Inflammatory macrophage treated with lipopolysaccharide for 4 hours (primary cell): ENCODE results near the gene CA14.
"Not testable (repeated sequence)": the region's sequence is repeated elsewhere in the genome, so short reads cannot be mapped to it uniquely, and the experiment has no call there.

ENCODE experiments used
- DNase-seq: peaks from one replicate; pipeline ENCODE4 v3.0.0-alpha.2; 2020

CA14 gene

GRCh38 chr1:150236614-150237100, 20.9 kb upstream of the CA14 start:
- DNase-seq: no peak

DNA sequence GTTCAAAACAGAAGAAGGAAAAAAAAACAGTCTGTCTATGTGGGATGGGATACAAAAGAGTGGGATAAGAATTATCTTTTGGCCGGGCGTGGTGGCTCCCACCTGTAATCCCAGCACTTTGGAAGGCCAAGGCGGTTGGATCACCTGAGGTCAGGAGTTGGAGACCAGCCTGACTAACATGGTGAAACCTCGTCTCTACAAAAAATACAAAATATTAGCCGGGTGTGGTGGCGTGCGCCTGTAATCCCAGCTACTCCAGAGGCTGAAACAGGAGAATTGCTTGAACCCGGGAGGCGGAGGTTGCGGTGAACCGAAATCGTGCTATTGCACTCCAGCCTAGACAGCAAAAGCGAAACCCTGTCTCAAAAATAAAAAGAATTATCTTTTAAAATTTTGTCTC, 20.4 kb upstream of the CA14 start:
- not testable (repeated sequence) for DNase-seq

DNA sequence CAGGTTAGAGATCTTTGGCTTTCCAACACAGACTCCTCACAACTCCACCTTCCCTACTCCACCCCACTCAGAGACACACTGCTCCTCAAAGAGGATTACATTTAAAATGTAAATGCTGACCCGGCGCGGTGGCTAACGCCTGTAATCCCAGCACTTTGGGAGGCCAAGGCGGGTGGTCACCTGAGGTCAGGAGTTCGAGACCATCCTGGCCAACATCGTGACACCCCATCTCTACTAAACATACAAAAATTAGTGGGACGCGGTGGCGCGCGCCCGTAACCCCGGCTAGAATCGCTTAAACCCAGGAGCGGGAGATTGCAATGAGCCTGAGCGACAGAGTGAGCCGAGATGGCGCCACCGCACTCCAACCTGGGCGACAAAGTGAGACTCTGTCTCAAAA, 19.8 kb upstream of the CA14 start:
- no peak for DNase-seq

- DNase-seq: no peak
These were observed 14.6 kb upstream of the CA14 start for GRCh38 chr1:150243003-150243402.

DNA sequence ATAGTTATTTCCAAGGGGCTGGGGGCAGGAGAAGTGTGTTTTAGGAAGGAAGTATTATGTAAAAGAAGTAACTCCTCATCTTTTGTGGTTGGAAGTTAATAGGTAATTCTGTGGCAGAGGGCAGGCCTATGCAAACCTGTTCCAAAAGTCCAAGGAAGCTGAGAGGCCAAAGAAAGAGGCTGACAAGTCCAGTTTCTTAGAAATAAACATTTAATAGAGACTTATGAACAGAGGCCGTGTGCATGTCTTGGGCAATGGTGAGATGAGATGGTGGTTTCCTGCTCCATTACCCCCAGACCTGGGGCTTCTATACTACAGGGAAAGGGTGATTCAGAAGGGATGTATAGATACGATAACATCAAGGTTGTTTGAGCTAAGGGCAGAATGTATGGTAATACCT, 7.6 kb upstream of the CA14 start:
- no peak for DNase-seq

DNA sequence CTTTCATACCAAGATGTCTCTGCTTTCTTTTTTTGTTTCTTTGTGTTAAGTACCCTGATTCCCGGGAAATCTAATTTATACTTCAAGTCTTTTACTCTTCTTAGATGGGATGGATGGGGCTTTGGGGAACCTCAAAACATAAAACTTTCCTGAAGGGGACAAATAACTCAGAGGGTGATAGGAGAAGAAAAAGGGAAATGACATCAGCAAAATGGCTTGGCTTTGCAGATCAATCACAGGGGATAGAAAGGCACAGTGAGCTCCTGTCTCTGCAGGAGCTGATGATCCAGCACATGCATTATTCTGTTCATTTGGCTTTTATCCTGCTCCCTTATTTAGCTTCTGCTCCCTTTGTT, 1.4 kb upstream of the CA14 start:
- no peak for DNase-seq

DNA sequence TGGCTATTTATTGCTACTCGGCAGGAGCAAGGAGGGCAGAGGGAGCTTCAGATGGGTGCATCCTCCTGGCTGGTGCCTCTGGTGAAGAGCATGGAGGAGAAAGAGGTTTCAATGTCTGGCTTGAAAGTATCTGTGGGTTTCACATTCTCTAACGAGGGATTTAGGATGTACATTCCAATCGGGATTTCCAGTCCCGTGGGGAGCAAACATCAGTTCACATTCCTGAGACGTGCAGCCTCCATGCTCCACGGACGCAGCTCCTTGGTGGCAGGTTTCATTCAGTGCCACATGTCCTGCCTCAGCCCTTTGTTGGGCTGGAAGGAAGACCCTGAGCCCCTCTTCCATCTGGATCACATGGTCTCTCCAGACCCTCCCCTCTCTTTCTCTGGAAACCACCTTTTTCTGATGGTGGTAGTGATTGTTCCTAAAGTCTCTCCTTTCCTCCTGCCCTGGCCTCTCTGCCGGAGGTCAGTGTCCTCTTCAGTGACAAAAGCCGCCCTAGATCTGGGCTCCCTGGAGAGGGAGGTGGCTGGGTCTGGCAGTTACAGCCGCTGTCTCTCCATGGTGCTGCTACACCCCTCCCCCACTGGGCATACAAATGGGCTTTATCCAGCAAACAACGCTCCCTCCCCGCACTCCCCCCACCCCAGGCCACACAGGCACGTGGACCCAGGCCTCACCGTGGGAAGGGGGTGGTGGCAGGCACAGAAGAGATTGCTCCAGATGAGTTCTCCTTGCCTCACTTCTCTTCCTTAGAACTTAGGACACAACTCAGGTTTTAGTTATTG, 826 bp upstream of the CA14 start:
- no peak for DNase-seq

DNA sequence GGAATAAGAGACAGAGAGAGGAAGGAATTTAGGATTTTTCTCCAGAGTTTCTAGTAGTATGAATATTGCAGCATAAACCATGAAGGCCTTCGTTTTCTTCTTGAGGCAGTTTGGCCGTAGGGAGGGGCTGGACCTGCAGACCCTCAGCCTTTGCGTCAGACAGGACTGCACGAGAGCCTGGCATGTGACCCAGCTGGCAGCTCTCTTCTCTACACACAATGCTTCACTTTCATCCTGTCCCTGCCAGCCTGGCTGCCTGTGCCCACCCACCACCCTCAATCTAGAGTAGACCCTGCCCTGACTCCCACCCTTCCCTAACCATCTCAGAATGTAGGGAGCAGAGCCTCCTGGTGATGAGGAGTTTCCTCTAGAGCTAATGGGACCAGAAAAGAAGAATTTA, 1.6 kb downstream of the CA14 start:
- DNase-seq: no peak

- DNase-seq: no peak
These were observed 2.4 kb downstream of the CA14 start for GRCh38 chr1:150259758-150260669.

GRCh38 chr1:150261367-150261766, 3.8 kb downstream of the CA14 start:
- DNase-seq: no peak

- DNase-seq: no peak
These were observed 5.1 kb downstream of the CA14 start for GRCh38 chr1:150262388-150263320.

- DNase-seq: no peak
These were observed 6.0 kb downstream of the CA14 start for GRCh38 chr1:150263549-150263948.

DNA sequence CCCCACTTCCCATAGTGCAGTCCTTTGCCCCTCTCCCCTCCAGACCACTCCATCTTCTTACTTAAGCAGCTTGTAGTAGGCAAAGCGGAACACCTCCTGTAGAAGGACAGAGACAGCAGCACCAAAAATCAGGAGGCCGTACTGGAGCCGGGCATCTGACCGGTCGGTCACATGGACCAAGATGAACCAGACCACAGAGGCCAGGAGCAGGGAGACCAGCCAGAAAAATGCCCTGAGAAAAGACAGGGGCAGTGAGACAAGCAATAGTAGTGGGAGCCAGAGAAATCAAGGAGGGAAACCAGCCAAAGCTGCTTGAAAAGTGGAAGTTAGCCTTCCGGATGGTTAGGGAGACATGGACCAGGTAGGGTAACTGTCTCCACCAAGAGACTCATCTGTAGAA, 10.3 kb downstream of the CA14 start:
- DNase-seq: no peak

DNA sequence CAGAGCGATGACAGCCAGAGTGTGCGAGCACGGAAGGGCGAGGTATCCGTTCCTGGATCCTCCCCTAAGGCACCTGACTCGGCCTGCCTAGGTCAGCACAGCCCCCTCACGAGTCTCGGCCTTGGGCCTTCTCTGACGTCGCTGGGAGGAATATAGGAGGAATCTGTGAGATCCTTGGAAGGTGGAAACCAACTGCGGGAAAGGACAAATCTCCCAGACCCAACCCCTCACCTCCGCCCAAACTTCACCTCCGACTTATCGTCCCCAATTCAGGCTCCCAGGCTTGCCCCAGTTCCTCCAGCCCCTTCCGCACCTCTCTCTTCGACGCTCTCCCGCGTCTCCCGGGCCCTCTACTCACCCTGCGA, 10.7 kb downstream of the CA14 start:
- DNase-seq: peak; percentile 60

GRCh38 chr1:150268705-150269403, 11.3 kb downstream of the CA14 start, which contains the start of gene APH1A:
APH1A (minus strand) TSS chr1:150269016; CDS start chr1:150268810, 206 bp downstream.
- DNase-seq: peak; percentile 98

DNA sequence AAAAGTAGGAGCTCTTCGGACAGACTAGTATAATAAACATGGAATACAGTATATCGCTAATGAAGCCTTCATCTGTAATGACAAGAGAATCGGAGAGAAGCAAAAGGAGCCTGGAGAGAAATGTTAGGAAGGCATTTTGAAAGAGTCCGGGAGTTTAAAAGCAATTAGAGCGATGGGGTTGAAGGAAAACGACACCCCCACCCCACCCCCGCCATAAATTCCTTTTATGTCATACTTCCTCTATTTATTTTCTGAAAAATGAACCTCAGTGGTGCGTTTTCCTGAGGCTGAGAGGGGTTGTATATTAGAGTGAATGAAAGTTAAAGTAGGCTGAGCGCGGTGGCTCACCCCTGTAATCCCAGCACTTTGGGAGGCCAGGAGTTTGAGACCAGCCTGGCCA, 11.9 kb downstream of the CA14 start:
- peak; percentile 42 for DNase-seq

DNA sequence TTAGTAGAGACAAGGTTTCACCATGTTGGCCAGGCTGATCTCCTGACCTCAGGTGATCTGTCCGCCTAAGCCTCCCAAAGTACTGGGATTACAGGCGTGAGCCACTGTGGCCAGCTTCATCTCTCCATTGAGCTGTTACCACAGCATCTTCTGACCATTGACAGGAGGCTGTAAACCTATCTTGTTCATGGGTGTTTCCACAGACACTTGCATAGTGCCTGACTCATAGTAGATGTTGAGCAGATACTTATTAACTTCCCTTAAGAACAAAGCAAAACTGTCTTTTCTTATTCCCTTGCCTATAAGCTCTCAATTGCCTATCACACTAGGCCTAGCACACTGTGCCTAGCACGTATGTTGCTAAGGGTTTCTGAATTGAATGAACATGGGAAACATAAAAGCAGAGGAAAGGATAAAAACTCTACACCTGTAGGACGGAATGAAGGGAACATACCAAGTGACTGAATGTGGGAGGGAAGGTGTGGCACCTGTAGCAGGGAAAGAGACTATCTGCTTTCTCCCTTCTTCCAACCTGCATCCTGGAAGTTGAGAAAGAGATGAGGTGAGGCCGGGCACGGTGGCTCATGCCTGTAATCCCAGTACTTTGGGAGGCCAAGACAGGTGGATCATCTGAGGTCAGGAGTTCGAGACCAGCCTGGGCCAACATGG, 13.9 kb downstream of the CA14 start:
- DNase-seq: peak; percentile 71

DNA sequence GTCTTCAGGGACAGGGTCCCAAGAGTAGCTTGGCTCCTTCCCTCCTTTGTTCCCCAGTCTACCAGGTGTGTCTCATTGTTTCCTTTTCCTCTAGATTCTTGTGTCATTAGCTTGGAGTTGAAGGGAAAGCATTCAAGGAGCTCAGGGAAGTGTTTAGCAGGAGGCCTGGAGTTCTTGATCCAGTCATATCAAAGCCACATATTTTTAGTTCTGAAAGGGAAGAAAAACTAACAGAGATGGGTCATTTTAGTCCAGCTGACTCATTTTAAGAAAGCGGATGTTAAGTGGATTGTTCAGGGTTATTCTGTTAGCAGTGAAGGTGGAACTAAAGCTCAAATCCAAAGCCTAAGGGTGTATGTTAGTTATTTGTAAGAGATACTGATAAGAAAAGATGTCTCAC, 15.7 kb downstream of the CA14 start:
- peak; percentile 68 for DNase-seq

DNA sequence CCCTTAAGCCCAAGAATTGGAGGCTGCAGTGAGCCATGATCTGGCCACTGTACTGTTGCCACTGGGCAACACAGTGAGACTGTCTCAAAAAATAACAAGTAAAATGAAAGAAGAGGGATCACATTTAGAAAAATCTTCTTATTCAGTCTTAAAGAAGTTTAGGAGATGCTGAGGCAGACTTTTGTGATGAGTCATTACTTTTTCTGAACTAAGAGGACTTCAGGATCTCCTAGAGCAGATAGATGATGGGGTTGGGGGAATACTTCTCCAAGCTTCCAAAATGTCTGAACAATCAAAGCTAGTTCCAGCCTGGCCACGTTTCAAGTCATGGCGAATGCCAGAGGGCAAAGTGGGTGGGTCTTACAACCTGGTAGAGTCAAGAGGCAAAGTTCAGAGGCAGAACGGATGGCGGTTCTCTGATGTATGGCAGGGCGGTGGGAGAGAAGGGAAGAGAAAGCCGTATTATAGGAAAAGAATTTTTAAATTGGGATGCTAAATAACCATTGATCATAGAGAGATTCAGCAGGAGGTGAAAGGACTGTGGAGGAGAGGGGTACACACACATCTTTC, 22.6 kb downstream of the CA14 start:
- DNase-seq: no peak

DNA sequence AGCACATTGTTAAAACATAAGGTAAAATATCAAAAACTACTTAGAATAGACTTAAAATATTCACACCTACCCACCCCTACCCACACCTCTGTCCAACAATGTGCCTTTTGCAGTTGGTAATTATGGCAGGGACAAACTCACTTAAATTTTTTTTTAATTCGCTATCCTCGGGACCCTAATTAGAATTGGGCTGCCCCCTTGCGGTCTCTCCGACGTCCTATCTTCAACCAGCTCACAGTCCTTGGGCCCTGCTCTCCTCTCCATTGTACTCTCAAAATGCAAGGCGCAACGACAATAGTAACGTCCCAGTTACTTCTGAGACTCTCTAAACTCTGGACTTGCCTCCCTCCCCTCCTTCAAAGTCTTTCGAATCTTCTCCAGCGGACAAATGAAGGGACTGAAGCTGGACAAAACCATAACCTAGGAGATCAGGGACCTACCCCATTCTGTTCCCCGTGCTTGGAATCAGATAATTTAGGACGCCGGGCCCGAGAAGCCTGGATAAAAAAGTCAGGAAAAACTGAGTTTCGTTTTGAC, 23.7 kb downstream of the CA14 start:
- DNase-seq: peak; percentile 68
